BJ (cell line): ENCODE data around the gene MANEAL. TPM values are rescaled to one million over a fixed set of nuclear protein-coding genes. Genes with fewer than 3 reads are reported as not detected.

Source experiments
- CTCF ChIA-PET: fragments of 350-600 bp; formaldehyde crosslinking; extraction: SDS; loops from one replicate; lab custom pipeline; 2021; ENCODE audit warnings: antibody characterized with exemption, inconsistent platforms; lab: Yijun Ruan, JAX
- POLR2A ChIA-PET: fragments of 300-600 bp; sonication (Branson Sonifier 250); formaldehyde crosslinking; extraction: SDS; loops from one replicate; lab custom pipeline; 2021; ENCODE audit warnings: antibody characterized with exemption; lab: Charles Lee
- DNase-seq: peaks from one replicate; pipeline ENCODE4 v3.0.0-alpha.2; 2011; ENCODE audit warnings: low read depth
- H3K27me3 ChIP-seq: 2 replicates; pipeline ENCODE4 v1.6.0; 2011; ENCODE audit warnings: low read length; ENCODE audit not compliant: control insufficient read depth, insufficient read depth
- H3K36me3 ChIP-seq: 2 replicates; pipeline ENCODE4 v1.5.1; 2011; ENCODE audit warnings: low read length; ENCODE audit not compliant: control insufficient read depth, insufficient read depth
- H3K4me3 ChIP-seq: 2 replicates; pipeline ENCODE4 v1.5.1; 2011; ENCODE audit warnings: low read depth, mild to moderate bottlenecking, control low read depth, low read length
- polyA plus RNA-seq: library from polyadenylated mRNA; depleted of rRNA; stranded (reverse); fragments of >200 nt; gene quantifications from 2 replicates; pipeline ENCODE4 v1.2.3, GENCODE V29; 2011
- TF ChIP-seq, protein P1 (sequence below): IDR thresholded peaks from 2 replicates; pipeline ENCODE4 v1.5.1; 2011; ENCODE audit warnings: low read depth, mild to moderate bottlenecking, control low read depth, inconsistent platforms, low read length, moderate library complexity; ENCODE audit not compliant: insufficient read depth

MANEAL gene
- polyA plus RNA-seq, 1 experiment, result 4.0 TPM

DNA sequence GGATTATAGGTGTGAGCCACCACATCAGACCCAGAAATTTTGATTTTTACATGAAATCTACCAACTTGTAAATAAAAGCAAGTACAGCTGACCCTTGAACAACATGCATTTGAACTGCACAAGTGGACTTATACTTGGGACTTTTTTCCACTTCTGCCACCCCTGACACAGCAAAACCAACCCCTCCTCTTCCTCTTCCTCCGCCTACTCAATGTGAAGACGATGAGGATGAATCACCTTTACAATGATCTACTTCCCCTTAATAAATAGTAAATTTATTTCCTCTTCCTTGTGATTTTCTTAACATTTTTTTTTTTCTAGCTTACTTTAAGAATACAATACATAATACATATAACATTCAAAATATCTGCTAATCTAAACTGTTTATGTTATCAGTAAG is 31.9 kb downstream of the MANEAL start:
- TF ChIP-seq, protein P1, sequence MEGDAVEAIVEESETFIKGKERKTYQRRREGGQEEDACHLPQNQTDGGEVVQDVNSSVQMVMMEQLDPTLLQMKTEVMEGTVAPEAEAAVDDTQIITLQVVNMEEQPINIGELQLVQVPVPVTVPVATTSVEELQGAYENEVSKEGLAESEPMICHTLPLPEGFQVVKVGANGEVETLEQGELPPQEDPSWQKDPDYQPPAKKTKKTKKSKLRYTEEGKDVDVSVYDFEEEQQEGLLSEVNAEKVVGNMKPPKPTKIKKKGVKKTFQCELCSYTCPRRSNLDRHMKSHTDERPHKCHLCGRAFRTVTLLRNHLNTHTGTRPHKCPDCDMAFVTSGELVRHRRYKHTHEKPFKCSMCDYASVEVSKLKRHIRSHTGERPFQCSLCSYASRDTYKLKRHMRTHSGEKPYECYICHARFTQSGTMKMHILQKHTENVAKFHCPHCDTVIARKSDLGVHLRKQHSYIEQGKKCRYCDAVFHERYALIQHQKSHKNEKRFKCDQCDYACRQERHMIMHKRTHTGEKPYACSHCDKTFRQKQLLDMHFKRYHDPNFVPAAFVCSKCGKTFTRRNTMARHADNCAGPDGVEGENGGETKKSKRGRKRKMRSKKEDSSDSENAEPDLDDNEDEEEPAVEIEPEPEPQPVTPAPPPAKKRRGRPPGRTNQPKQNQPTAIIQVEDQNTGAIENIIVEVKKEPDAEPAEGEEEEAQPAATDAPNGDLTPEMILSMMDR, result no peak
- POLR2A ChIA-PET, result no interaction called here
- Histone ChIP-seq H3K36me3 (peaks cover 17% of the 10 kb centered on the region), H3K27me3 (no peaks in the 10 kb centered on the region), H3K4me3 (no peak overlapping the region)
- DNase-seq, result no peak
- CTCF ChIA-PET, result interaction anchor here (1.1 kb wide), 1 partner anchor 10 kb away, joined by 4 read pairs; no protein-coding TSS in a partner anchor

DNA sequence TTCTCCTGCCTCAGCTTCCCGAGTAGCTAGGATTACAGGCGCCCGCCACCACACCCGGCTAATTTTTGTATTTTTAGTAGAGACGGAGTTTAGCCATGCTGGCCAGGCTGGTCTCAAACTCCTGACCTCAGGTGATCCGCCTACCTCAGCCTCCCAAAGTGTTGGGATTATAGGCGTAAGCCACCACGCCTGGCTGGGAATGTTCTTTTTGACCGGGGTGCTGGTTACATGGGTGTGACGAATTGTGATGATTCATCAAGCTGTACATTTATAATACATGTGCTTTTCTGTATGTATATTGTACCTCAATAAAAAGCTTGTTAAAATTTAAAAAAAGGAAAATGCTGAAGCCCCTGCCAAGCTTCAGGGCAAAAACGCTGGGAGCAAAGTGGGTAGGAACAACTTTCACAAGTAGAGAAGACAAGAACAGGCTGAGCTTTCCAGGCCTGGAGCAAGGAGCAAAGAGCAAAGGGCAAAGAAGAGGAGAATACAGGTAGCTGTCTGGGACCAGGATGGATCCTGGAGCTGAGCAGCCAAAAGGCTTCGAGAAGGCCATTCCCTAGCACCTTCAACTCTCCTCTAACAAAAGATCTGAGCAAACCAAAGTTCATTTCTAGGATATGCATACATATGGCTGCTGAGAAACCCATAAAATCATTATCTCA is 34.9 kb downstream of the MANEAL start:
- H3K27me3 ChIP-seq, result no peaks in the 10 kb centered on the region
- peaks cover 10% of the 10 kb centered on the region for H3K36me3 ChIP-seq
- TF ChIP-seq, protein P1, result no peak
- no peak for DNase-seq
- ChIA-PET CTCF (interaction anchor here (1.4 kb wide), 1 partner anchor 11 kb away, joined by 4 read pairs; no protein-coding TSS in a partner anchor), POLR2A (no interaction called here)
- H3K4me3 ChIP-seq, result no peak overlapping the region

- DNase-seq, result no peak
- Histone ChIP-seq H3K27me3 (no peaks in the 10 kb centered on the region), H3K4me3 (no peak overlapping the region), H3K36me3 (peaks cover 21% of the 10 kb centered on the region)
- POLR2A ChIA-PET, result no interaction called here
- TF ChIP-seq, protein P1, result no peak
- CTCF ChIA-PET, result no interaction called here
These were observed 37.5 kb downstream of the MANEAL start for GRCh38 chr1:37831109-37831508.

- ChIA-PET CTCF (no interaction called here), POLR2A (no interaction called here)
- no peak for DNase-seq
- no peaks in the 10 kb centered on the region for H3K27me3 ChIP-seq
- no peak overlapping the region for H3K4me3 ChIP-seq
- H3K36me3 ChIP-seq, result peaks cover 21% of the 10 kb centered on the region
- TF ChIP-seq, protein P1, result no peak
These were observed 38.2 kb downstream of the MANEAL start for GRCh38 chr1:37831809-37832208.

GRCh38 chr1:37836788-37837187 is 43.1 kb downstream of the MANEAL start:
- ChIA-PET CTCF (interaction anchor here (1.6 kb wide), 1 partner anchor 23 kb away, joined by 4 read pairs; the partner anchor contains the start of gene MTF1), POLR2A (no interaction called here)
- DNase-seq, result no peak
- no peaks in the 10 kb centered on the region for H3K27me3 ChIP-seq
- TF ChIP-seq, protein P1, result no peak
- H3K36me3 ChIP-seq, result peaks cover 26% of the 10 kb centered on the region
- H3K4me3 ChIP-seq, result no peak overlapping the region
